ENCODE data around the gene SSR2. TPM values are rescaled to one million over a fixed set of nuclear protein-coding genes. Genes with fewer than 3 reads are reported as not detected.

SSR2 gene
- total RNA-seq, 1 donor from 2014 or later = 299 TPM

DNA sequence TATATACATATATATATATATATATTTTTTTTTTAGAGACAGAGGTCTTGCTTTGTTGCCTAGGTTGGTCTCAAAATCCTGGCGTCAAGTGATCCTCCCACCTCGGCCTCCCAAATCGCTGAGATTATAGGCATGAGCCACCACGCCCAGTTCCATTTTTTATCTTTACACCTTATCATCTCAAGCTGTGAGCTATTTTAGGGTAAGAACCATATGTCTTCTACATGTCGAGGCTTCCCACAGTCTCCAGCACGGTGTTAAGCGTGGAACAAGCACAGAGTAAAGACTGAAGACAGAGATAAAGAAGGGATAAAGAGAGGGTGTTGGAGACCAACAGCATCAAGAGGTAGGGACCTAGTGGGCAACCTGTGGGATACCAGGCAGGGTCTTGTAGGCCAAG lies 56.6 kb downstream of the SSR2 start:
- H3K36me3 Mint-ChIP-seq (ENCODE audit: insufficient read depth) = peaks cover 31% of the 10 kb centered on the region
- DNase-seq (ENCODE audit: low spot score, unreplicated experiment) = no peak
- H3K9me3 Mint-ChIP-seq (ENCODE audit: low read depth) = no peaks in the 10 kb centered on the region
- H3K27me3 Mint-ChIP-seq = no peaks in the 10 kb centered on the region
- peak overlapping the region; percentile 31 for H3K27ac Mint-ChIP-seq
- TF ChIP-seq CTCF (IDR thresholded peaks at IDR 0.05; ENCODE audit: unreplicated experiment) = no peak
- peaks cover 18% of the 10 kb centered on the region for H3K4me1 Mint-ChIP-seq (ENCODE audit: low read depth)
- H3K4me3 Mint-ChIP-seq (ENCODE audit: low read depth) = no peak overlapping the region

GRCh38 chr1:155962599-155963211 lies 58.0 kb downstream of the SSR2 start:
- peaks cover 25% of the 10 kb centered on the region for H3K36me3 Mint-ChIP-seq (ENCODE audit: insufficient read depth)

DNA sequence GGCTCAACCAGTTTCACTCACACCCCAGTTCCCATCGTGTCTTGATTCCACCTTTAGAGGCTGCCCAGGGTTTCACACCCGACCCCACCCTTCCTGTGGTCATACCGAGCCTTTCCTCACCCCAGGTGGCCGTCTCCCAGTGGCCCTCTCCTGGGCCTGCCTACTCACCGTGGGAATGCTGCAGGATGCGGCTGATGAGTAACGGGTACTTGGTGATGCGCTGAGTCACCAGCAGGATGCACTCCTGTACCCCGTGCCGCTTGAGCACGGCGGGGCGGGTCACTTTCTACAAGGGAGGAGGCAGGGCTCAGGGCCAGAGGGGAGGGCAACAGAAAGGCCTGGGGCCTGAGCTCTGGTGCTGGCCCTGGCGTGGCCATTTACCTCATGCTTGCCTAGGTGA lies 58.8 kb downstream of the SSR2 start:
- Mint-ChIP-seq H3K27me3 (no peaks in the 10 kb centered on the region), H3K9me3 (ENCODE audit: low read depth) (no peaks in the 10 kb centered on the region), H3K36me3 (ENCODE audit: insufficient read depth) (peaks cover 31% of the 10 kb centered on the region), H3K4me1 (ENCODE audit: low read depth) (peaks cover under 1% of the 10 kb centered on the region), H3K27ac (no peak overlapping the region), H3K4me3 (ENCODE audit: low read depth) (no peak overlapping the region)
- no peak for TF ChIP-seq CTCF (IDR thresholded peaks at IDR 0.05; ENCODE audit: unreplicated experiment)
- no peak for DNase-seq (ENCODE audit: low spot score, unreplicated experiment)

More at GRCh38 chr1:155962599-155963211, 58.0 kb downstream of the SSR2 start:
- Mint-ChIP-seq H3K27ac (peak overlapping the region; percentile 37), H3K4me3 (ENCODE audit: low read depth) (no peak overlapping the region), H3K27me3 (no peaks in the 10 kb centered on the region), H3K9me3 (ENCODE audit: low read depth) (no peaks in the 10 kb centered on the region), H3K4me1 (ENCODE audit: low read depth) (peaks cover 6% of the 10 kb centered on the region)
- no peak for DNase-seq (ENCODE audit: low spot score, unreplicated experiment)
- TF ChIP-seq CTCF (IDR thresholded peaks at IDR 0.05; ENCODE audit: unreplicated experiment) = no peak

DNA sequence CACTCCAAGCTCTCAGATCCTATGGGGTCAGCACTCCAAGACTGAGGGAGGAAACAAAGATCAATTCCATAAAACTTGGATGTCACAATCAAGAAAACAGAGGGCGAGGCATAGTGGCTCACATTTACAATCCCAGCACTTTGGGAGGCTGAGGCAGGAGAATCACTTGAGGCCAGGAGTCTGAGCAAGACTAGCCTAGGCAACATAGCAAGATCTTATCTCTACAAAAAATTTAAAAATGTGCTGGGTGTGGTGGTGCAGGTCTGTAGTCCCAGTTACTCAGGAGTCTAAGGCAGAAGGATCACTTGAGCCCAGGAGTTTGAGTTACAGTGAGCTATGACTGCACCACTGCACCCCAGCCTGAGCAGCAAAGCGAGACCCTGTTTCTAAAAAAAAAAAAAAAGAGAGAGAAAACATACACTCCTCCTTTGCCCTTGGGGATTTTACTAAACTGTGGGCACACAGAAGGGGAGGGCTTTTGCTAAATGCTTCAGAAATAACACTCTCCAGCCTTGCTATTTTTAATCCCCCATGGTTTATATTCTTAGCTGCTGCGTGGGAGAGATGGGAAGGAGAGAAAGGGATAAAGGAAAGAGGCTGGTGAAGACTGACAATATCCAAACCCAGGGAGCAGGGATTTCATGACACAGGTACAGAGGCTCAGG lies 60.5 kb downstream of the SSR2 start:
- no peak overlapping the region for H3K4me3 Mint-ChIP-seq (ENCODE audit: low read depth)

More for the DNA sequence above, 60.5 kb downstream of the SSR2 start:
- no peak for TF ChIP-seq CTCF (IDR thresholded peaks at IDR 0.05; ENCODE audit: unreplicated experiment)
- no peak for DNase-seq (ENCODE audit: low spot score, unreplicated experiment)
- Mint-ChIP-seq H3K36me3 (ENCODE audit: insufficient read depth) (peaks cover 27% of the 10 kb centered on the region), H3K4me1 (ENCODE audit: low read depth) (no peaks in the 10 kb centered on the region), H3K27me3 (no peaks in the 10 kb centered on the region), H3K9me3 (ENCODE audit: low read depth) (no peaks in the 10 kb centered on the region), H3K27ac (no peak overlapping the region)

Other genes starting within 250 kb of the SSR2 start
- 69.4 and 73.2 TPM in 2 replicates for gene GON4L, start 163.7 kb downstream of the SSR2 start, total RNA-seq
- gene SYT11, start 161.4 kb downstream of the SSR2 start, total RNA-seq = 1.7 and 2.0 TPM in 2 replicates
- gene RIT1, start 109.6 kb downstream of the SSR2 start, total RNA-seq = 28.3 and 30.1 TPM in 2 replicates
- 67.6 and 71.2 TPM in 2 replicates for gene KHDC4, start 86.5 kb downstream of the SSR2 start, total RNA-seq
- gene RXFP4, start 79.3 kb downstream of the SSR2 start, total RNA-seq = not detected in 2 replicates
- gene ARHGEF2, start 42.4 kb downstream of the SSR2 start, total RNA-seq = 103 and 111 TPM in 2 replicates
- gene UBQLN4, start 32.8 kb upstream of the SSR2 start, total RNA-seq = 94.2 and 97.8 TPM in 2 replicates
- 61.0 and 63.0 TPM in 2 replicates for gene LAMTOR2, start 33.8 kb upstream of the SSR2 start, total RNA-seq
- gene RAB25, start 40.2 kb upstream of the SSR2 start, total RNA-seq = 93.8 and 99.1 TPM in 2 replicates
- gene MEX3A, start 61.5 kb upstream of the SSR2 start, total RNA-seq = 112 and 113 TPM in 2 replicates
- 83.5 and 92.7 TPM in 2 replicates for gene LMNA, start 93.8 kb upstream of the SSR2 start, total RNA-seq
- 2.1 and 3.7 TPM in 2 replicates for gene SEMA4A, start 132.6 kb upstream of the SSR2 start, total RNA-seq
- 14.3 and 20.4 TPM in 2 replicates for gene SLC25A44, start 173.2 kb upstream of the SSR2 start, total RNA-seq
- gene PMF1, start 192.1 kb upstream of the SSR2 start, total RNA-seq = 77.7 and 80.9 TPM in 2 replicates
- gene BGLAP, start 221.2 kb upstream of the SSR2 start, total RNA-seq = 4.8 and 5.8 TPM in 2 replicates
- 21.5 and 22.3 TPM in 2 replicates for gene PAQR6, start 227.1 kb upstream of the SSR2 start, total RNA-seq